HG02981 (cell line): ENCODE data around the gene ZNF599.
"Not testable (repeated sequence)": the region's sequence is repeated elsewhere in the genome, so short reads cannot be mapped to it uniquely, and the experiment has no call there.

Experiments
- ATAC-seq: cut with Tn5 transposase; IDR thresholded peaks from one replicate; pipeline ENCODE4 v1.9.1; 2021; ENCODE audit warnings: mild to moderate bottlenecking, moderate library complexity; ENCODE audit not compliant: unreplicated experiment

Gene ZNF599

GRCh38 chr19:34772697-34773554 lies at the start of gene ZNF599:
Gene ZNF599, minus strand, starts transcription at chr19:34773215. Its CDS starts 374 bp downstream, at chr19:34772841.
- peak; percentile 98 for ATAC-seq

- ATAC-seq, result no peak
These were observed 45.3 kb upstream of the ZNF599 start for GRCh38 chr19:34818270-34818669.

- no peak for ATAC-seq
These were observed 43.7 kb upstream of the ZNF599 start for GRCh38 chr19:34816708-34817107.

- no peak for ATAC-seq
These were observed 35.6 kb upstream of the ZNF599 start for GRCh38 chr19:34808566-34808965.

GRCh38 chr19:34806976-34807860 lies 34.2 kb upstream of the ZNF599 start:
- no peak for ATAC-seq

GRCh38 chr19:34804115-34804514 lies 31.1 kb upstream of the ZNF599 start:
- ATAC-seq, result no peak

GRCh38 chr19:34796953-34797352 lies 23.9 kb upstream of the ZNF599 start:
- not testable (repeated sequence) for ATAC-seq

- no peak for ATAC-seq
These were observed 21.3 kb upstream of the ZNF599 start for GRCh38 chr19:34794066-34794960.

- no peak for ATAC-seq
These were observed 20.6 kb upstream of the ZNF599 start for GRCh38 chr19:34793565-34793964.

GRCh38 chr19:34788074-34788473 lies 15.1 kb upstream of the ZNF599 start:
- no peak for ATAC-seq

- no peak for ATAC-seq
These were observed 14.2 kb upstream of the ZNF599 start for GRCh38 chr19:34787059-34787824.

- no peak for ATAC-seq
These were observed 13.2 kb upstream of the ZNF599 start for GRCh38 chr19:34786236-34786635.

GRCh38 chr19:34779652-34780051 lies 6.6 kb upstream of the ZNF599 start:
- ATAC-seq, result no peak

- no peak for ATAC-seq
These were observed 5.3 kb upstream of the ZNF599 start for GRCh38 chr19:34778342-34778741.

GRCh38 chr19:34774857-34775256 lies 1.8 kb upstream of the ZNF599 start:
- no peak for ATAC-seq

GRCh38 chr19:34773555-34773864 lies 495 bp upstream of the ZNF599 start:
- ATAC-seq, result no peak

- no peak for ATAC-seq
These were observed 5.1 kb downstream of the ZNF599 start for GRCh38 chr19:34767951-34768350.

GRCh38 chr19:34766386-34766785 lies 6.6 kb downstream of the ZNF599 start:
- ATAC-seq, result no peak

- ATAC-seq, result no peak
These were observed 13.6 kb downstream of the ZNF599 start for GRCh38 chr19:34759218-34759917.

- no peak for ATAC-seq
These were observed 15.6 kb downstream of the ZNF599 start for GRCh38 chr19:34757441-34757840.
